Transverse colon (tissue), 4 donors: ENCODE results near the gene ZNF423.

Experiments
- CTCF ChIP-seq, 5 experiments: fragments of 200-600 bp in 3 of 5; fragments of 450-650 bp in 2 of 5; sonication (generic) in 3 of 5; IDR thresholded peaks; 1 replicate in 2 of 5; 2 replicates in 3 of 5; pipeline ENCODE4 v1.5.1; 2016 to 2017; ENCODE audit warnings: antibody characterized with exemption in 5 of 5, inconsistent platforms in 3 of 5, mild to moderate bottlenecking in 2 of 5, moderate library complexity in 1 of 5
- POLR2A ChIP-seq: fragments of 450-650 bp; IDR thresholded peaks from one replicate; pipeline ENCODE4 v1.6.1; 2016; ENCODE audit warnings: antibody characterized with exemption, mild to moderate bottlenecking, moderate library complexity
- POLR2AphosphoS5 ChIP-seq, 3 donors: sonication (generic); formaldehyde crosslinking; IDR thresholded peaks; one replicate each; pipeline ENCODE4 v1.6.1; 2016; ENCODE audit warnings: antibody characterized with exemption in 3 of 3

- TF ChIP-seq CTCF (IDR thresholded peaks at IDR 0.05) (no peak), POLR2A (no peak), POLR2AphosphoS5 (IDR thresholded peaks at IDR 0.05) (no peak)
These were observed 331.5 kb downstream of the ZNF423 start for GRCh38 chr16:49524216-49524946.
